Measurements from ENCODE around the gene JHY. TPM values are rescaled to one million over a fixed set of nuclear protein-coding genes. Genes with fewer than 3 reads are reported as not detected.

The JHY gene
- total RNA-seq, 1 donor from 2014 or later: 7.4 TPM

GRCh38 chr11:122847466-122847865, 35.1 kb upstream of the JHY start:
- no peak for TF ChIP-seq CTCF (IDR thresholded peaks at IDR 0.05; ENCODE audit: unreplicated experiment)
- Mint-ChIP-seq H3K4me3 (no peak overlapping the region), H3K36me3 (no peaks in the 10 kb centered on the region), H3K27me3 (ENCODE audit: low read depth) (peaks cover 2% of the 10 kb centered on the region), H3K27ac (no peak overlapping the region), H3K9me3 (no peaks in the 10 kb centered on the region), H3K4me1 (peaks cover 4% of the 10 kb centered on the region)
- no peak for DNase-seq (ENCODE audit: low spot score in 2 of 2, unreplicated experiment in 2 of 2)

- Mint-ChIP-seq H3K4me1 (peaks cover 4% of the 10 kb centered on the region), H3K27ac (no peak overlapping the region), H3K4me3 (no peak overlapping the region), H3K36me3 (no peaks in the 10 kb centered on the region), H3K9me3 (no peaks in the 10 kb centered on the region), H3K27me3 (ENCODE audit: low read depth) (peaks cover 2% of the 10 kb centered on the region)
- no peak for TF ChIP-seq CTCF (IDR thresholded peaks at IDR 0.05; ENCODE audit: unreplicated experiment)
- DNase-seq (ENCODE audit: low spot score in 2 of 2, unreplicated experiment in 2 of 2): no peak
These were observed 34.4 kb upstream of the JHY start for GRCh38 chr11:122848186-122848585.

GRCh38 chr11:122850076-122850631, 32.4 kb upstream of the JHY start:
- Mint-ChIP-seq H3K27ac (no peak overlapping the region), H3K9me3 (no peaks in the 10 kb centered on the region), H3K36me3 (no peaks in the 10 kb centered on the region), H3K27me3 (ENCODE audit: low read depth) (peaks cover 2% of the 10 kb centered on the region), H3K4me1 (peaks cover 4% of the 10 kb centered on the region), H3K4me3 (no peak overlapping the region)
- no peak for TF ChIP-seq CTCF (IDR thresholded peaks at IDR 0.05; ENCODE audit: unreplicated experiment)
- no peak for DNase-seq (ENCODE audit: low spot score in 2 of 2, unreplicated experiment in 2 of 2)

- Mint-ChIP-seq H3K4me3 (no peak overlapping the region), H3K27me3 (ENCODE audit: low read depth) (peaks cover 2% of the 10 kb centered on the region), H3K4me1 (peaks cover 4% of the 10 kb centered on the region), H3K36me3 (no peaks in the 10 kb centered on the region), H3K9me3 (no peaks in the 10 kb centered on the region), H3K27ac (no peak overlapping the region)
- no peak for DNase-seq (ENCODE audit: low spot score in 2 of 2, unreplicated experiment in 2 of 2)
- TF ChIP-seq CTCF (IDR thresholded peaks at IDR 0.05; ENCODE audit: unreplicated experiment): no peak
These were observed 31.1 kb upstream of the JHY start for GRCh38 chr11:122851366-122851966.

- Mint-ChIP-seq H3K9me3 (no peaks in the 10 kb centered on the region), H3K36me3 (no peaks in the 10 kb centered on the region), H3K4me1 (peaks cover 4% of the 10 kb centered on the region), H3K4me3 (no peak overlapping the region), H3K27ac (no peak overlapping the region), H3K27me3 (ENCODE audit: low read depth) (no peaks in the 10 kb centered on the region)
- no peak for TF ChIP-seq CTCF (IDR thresholded peaks at IDR 0.05; ENCODE audit: unreplicated experiment)
- DNase-seq (ENCODE audit: low spot score in 2 of 2, unreplicated experiment in 2 of 2): no peak
These were observed 30.3 kb upstream of the JHY start for GRCh38 chr11:122852074-122852795.

Measured in mesothelial cell of epicardium (in vitro differentiated cells).